Measurements from ENCODE around the gene HSD17B14. TPM values are rescaled to one million over a fixed set of nuclear protein-coding genes. Genes with fewer than 3 reads are reported as not detected.

HSD17B14 gene
- total and polyA plus RNA-seq, 4 donors: 3.7 to 12.6 (median 8.1) TPM

DNA sequence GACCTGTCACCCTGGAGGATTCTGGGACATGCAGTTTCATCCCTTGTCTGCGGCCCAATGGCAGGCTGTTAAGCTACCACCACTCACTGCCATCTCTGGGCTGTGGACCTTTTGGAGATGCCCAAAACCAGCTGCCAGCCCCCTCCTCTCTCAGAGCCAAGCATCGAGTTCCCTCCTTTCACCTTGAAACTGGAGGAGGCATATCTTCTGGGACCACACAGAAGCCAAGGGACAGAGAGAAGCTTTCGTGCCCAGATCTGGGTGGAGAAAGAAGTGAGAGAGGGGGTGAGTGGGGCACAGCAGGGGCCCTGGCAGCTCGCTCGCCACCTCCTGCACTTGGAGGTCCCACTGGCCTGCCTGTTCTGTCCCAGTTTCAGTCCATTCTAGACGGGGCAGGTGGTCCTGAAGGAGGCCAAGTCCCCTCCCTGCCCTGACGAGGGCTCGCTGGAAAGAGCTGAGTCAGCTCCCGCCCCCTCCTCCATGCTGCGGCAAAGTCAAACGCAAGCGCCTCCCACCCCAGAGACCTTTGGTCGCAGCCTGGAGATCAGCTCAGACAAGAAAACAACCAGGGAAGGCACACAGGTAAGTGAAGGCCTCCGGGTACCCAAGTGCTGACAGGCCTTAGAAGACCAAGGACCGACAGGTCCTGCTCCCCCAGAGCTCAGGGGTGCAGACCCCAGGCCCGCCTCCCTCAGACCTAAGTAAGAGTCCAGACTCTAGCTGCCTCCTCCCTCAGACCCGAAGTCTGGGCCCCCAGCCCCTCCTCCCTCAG, 29.3 kb downstream of the HSD17B14 start:
- peak overlapping the region; percentile 60 to 70 (median 60) for H3K4me3 ChIP-seq (ENCODE audit: low read depth in 1 of 3, low read length in 3 of 3)
- H3K27ac ChIP-seq (ENCODE audit: low read depth in 1 of 2, low read length in 2 of 2): peak overlapping the region; percentile 87 to 93
- TF ChIP-seq, protein P1, sequence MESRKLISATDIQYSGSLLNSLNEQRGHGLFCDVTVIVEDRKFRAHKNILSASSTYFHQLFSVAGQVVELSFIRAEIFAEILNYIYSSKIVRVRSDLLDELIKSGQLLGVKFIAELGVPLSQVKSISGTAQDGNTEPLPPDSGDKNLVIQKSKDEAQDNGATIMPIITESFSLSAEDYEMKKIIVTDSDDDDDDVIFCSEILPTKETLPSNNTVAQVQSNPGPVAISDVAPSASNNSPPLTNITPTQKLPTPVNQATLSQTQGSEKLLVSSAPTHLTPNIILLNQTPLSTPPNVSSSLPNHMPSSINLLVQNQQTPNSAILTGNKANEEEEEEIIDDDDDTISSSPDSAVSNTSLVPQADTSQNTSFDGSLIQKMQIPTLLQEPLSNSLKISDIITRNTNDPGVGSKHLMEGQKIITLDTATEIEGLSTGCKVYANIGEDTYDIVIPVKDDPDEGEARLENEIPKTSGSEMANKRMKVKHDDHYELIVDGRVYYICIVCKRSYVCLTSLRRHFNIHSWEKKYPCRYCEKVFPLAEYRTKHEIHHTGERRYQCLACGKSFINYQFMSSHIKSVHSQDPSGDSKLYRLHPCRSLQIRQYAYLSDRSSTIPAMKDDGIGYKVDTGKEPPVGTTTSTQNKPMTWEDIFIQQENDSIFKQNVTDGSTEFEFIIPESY (IDR thresholded peaks at IDR 0.05): no peak
- TF ChIP-seq EGR1 (IDR thresholded peaks at IDR 0.05; ENCODE audit: low read depth in 2 of 2) (peak; percentile 65 to 87), JUND (IDR thresholded peaks at IDR 0.05) (no peak), RXRA (IDR thresholded peaks at IDR 0.05) (peak in 1 of 2 donors; percentile 16), RAD21 (IDR thresholded peaks at IDR 0.05) (peak in 1 of 2 donors; percentile 15), GABPA (IDR thresholded peaks at IDR 0.05 in 1 of 2, conservative IDR thresholded peaks at IDR 0.05 in 1 of 2) (no peak), TAF1 (conservative IDR thresholded peaks at IDR 0.05) (peak; percentile 99), FOXA2 (IDR thresholded peaks at IDR 0.05) (no peak), FOXA1 (IDR thresholded peaks at IDR 0.05) (no peak), HNF4A (conservative IDR thresholded peaks at IDR 0.05) (peak; percentile 65 to 74), YY1 (IDR thresholded peaks at IDR 0.05) (peak; percentile 91), NR2F2 (IDR thresholded peaks at IDR 0.05) (no peak), HNF4G (IDR thresholded peaks at IDR 0.05) (no peak), SP1 (IDR thresholded peaks at IDR 0.05) (peak; percentile 45)
- TF ChIP-seq, protein P2, sequence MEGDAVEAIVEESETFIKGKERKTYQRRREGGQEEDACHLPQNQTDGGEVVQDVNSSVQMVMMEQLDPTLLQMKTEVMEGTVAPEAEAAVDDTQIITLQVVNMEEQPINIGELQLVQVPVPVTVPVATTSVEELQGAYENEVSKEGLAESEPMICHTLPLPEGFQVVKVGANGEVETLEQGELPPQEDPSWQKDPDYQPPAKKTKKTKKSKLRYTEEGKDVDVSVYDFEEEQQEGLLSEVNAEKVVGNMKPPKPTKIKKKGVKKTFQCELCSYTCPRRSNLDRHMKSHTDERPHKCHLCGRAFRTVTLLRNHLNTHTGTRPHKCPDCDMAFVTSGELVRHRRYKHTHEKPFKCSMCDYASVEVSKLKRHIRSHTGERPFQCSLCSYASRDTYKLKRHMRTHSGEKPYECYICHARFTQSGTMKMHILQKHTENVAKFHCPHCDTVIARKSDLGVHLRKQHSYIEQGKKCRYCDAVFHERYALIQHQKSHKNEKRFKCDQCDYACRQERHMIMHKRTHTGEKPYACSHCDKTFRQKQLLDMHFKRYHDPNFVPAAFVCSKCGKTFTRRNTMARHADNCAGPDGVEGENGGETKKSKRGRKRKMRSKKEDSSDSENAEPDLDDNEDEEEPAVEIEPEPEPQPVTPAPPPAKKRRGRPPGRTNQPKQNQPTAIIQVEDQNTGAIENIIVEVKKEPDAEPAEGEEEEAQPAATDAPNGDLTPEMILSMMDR (IDR thresholded peaks at IDR 0.05; ENCODE audit: low read depth, low read length, missing input control): no peak
- TF ChIP-seq, protein P3, sequence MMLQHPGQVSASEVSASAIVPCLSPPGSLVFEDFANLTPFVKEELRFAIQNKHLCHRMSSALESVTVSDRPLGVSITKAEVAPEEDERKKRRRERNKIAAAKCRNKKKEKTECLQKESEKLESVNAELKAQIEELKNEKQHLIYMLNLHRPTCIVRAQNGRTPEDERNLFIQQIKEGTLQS (IDR thresholded peaks at IDR 0.05): no peak
- TF ChIP-seq, protein P4, sequence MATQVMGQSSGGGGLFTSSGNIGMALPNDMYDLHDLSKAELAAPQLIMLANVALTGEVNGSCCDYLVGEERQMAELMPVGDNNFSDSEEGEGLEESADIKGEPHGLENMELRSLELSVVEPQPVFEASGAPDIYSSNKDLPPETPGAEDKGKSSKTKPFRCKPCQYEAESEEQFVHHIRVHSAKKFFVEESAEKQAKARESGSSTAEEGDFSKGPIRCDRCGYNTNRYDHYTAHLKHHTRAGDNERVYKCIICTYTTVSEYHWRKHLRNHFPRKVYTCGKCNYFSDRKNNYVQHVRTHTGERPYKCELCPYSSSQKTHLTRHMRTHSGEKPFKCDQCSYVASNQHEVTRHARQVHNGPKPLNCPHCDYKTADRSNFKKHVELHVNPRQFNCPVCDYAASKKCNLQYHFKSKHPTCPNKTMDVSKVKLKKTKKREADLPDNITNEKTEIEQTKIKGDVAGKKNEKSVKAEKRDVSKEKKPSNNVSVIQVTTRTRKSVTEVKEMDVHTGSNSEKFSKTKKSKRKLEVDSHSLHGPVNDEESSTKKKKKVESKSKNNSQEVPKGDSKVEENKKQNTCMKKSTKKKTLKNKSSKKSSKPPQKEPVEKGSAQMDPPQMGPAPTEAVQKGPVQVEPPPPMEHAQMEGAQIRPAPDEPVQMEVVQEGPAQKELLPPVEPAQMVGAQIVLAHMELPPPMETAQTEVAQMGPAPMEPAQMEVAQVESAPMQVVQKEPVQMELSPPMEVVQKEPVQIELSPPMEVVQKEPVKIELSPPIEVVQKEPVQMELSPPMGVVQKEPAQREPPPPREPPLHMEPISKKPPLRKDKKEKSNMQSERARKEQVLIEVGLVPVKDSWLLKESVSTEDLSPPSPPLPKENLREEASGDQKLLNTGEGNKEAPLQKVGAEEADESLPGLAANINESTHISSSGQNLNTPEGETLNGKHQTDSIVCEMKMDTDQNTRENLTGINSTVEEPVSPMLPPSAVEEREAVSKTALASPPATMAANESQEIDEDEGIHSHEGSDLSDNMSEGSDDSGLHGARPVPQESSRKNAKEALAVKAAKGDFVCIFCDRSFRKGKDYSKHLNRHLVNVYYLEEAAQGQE (IDR thresholded peaks at IDR 0.05): peak; percentile 78
- DNase-seq (ENCODE audit: low spot score): peak; percentile 72
- no peaks in the 10 kb centered on the region for H3K27me3 ChIP-seq (ENCODE audit: control insufficient read depth in 4 of 4, insufficient read depth in 4 of 4, low read length in 3 of 4)
- 37% methylated on average over 17 of the region's 17 CpGs for WGBS
- H3K4me1 ChIP-seq (ENCODE audit: control insufficient read depth in 4 of 4, insufficient read depth in 4 of 4, low read length in 3 of 4): peaks cover 2 to 46% (median 34%) of the 10 kb centered on the region in 4 donors
- H3K9me3 ChIP-seq (ENCODE audit: control insufficient read depth in 4 of 4, low read length in 3 of 4): no peaks in the 10 kb centered on the region
- peaks cover 0 to 3% (median 0%) of the 10 kb centered on the region in 4 donors for H3K36me3 ChIP-seq (ENCODE audit: control insufficient read depth in 4 of 4, insufficient read depth in 3 of 4, low read depth in 1 of 4, low read length in 3 of 4)
- H3K9ac ChIP-seq (ENCODE audit: low read depth in 1 of 2, low read length in 2 of 2): peak overlapping the region; percentile 12 to 82
